Caco-2 (cell line): ENCODE measurements around the gene CNBD2. TPM values are rescaled to one million over a fixed set of nuclear protein-coding genes. Genes with fewer than 3 reads are reported as not detected.

Experiments
- BruUV-seq: library from RNA; stranded (reverse); fragments of 400-500 nt; replicated peaks from 2 replicates; lab custom pipeline; 2021; lab: Mats Ljungman, UMichigan
- CTCF ChIA-PET: fragments of 300-600 bp; sonication (Branson Sonifier 250); formaldehyde crosslinking; loops from one replicate; lab custom pipeline; 2022; ENCODE audit warnings: antibody characterized with exemption; lab: Charles Lee
- POLR2A ChIA-PET: fragments of 300-600 bp; sonication (Branson Sonifier 250); formaldehyde crosslinking; loops from one replicate; lab custom pipeline; 2022; ENCODE audit warnings: antibody characterized with exemption; lab: Charles Lee
- DNase-seq, 2 experiments: peaks; one replicate each; pipeline versions ENCODE4 v3.0.0 to v3.0.0-alpha.2; 2020 to 2022
- H3K27me3 ChIP-seq: replicated peaks from 2 replicates; pipeline ENCODE4 v1.6.0; 2011; ENCODE audit warnings: low read length; ENCODE audit not compliant: control insufficient read depth, insufficient read depth
- H3K36me3 ChIP-seq: 2 replicates; pipeline ENCODE4 v1.5.1; 2011; ENCODE audit warnings: low read length; ENCODE audit not compliant: control insufficient read depth, insufficient read depth
- H3K4me1 ChIP-seq: fragments of 250-450 bp; sonication (Bioruptor Pico); 2 replicates; pipeline ENCODE4 v1.5.1; 2020; ENCODE audit warnings: mild to moderate bottlenecking
- H3K4me3 ChIP-seq: 2 replicates; pipeline ENCODE4 v1.5.1; 2011; ENCODE audit warnings: low read depth, mild to moderate bottlenecking, control low read depth, low read length
- H3K9me3 ChIP-seq: fragments of 250-450 bp; sonication (Bioruptor Pico); 2 replicates; pipeline ENCODE4 v1.5.1; 2020; ENCODE audit warnings: mild to moderate bottlenecking, moderate library complexity
- H3K27ac Mint-ChIP-seq: one replicate; pipeline ENCODE4 v1.8.0; 2022; ENCODE audit warnings: mixed read lengths; ENCODE audit not compliant: unreplicated experiment
- H3K27me3 Mint-ChIP-seq: one replicate; pipeline ENCODE4 v1.8.0; 2022; ENCODE audit warnings: mixed read lengths; ENCODE audit not compliant: insufficient read depth, unreplicated experiment
- H3K36me3 Mint-ChIP-seq: one replicate; pipeline ENCODE4 v1.8.0; 2022; ENCODE audit warnings: mild to moderate bottlenecking, mixed read lengths; ENCODE audit not compliant: insufficient read depth, unreplicated experiment
- H3K4me1 Mint-ChIP-seq: one replicate; pipeline ENCODE4 v1.8.0; 2022; ENCODE audit warnings: low read depth, mixed read lengths; ENCODE audit not compliant: unreplicated experiment
- H3K4me3 Mint-ChIP-seq: one replicate; pipeline ENCODE4 v1.8.0; 2022; ENCODE audit warnings: mild to moderate bottlenecking, moderate library complexity, mixed read lengths; ENCODE audit not compliant: unreplicated experiment
- H3K9me3 Mint-ChIP-seq: one replicate; pipeline ENCODE4 v1.8.0; 2022; ENCODE audit warnings: mixed read lengths; ENCODE audit not compliant: unreplicated experiment
- CTCF ChIP-seq, 2 experiments: fragments of 200-600 bp in 1 of 2; IDR thresholded peaks; 1 replicate in 1 of 2; 2 replicates in 1 of 2; pipeline versions ENCODE4 v1.5.1 to v1.8.0; 2011 to 2022; ENCODE audit warnings: antibody characterized with exemption in 1 of 2, control low read depth in 1 of 2, inconsistent platforms in 1 of 2, low read depth in 1 of 2, low read length in 1 of 2, mild to moderate bottlenecking in 1 of 2, moderate library complexity in 1 of 2; ENCODE audit not compliant: insufficient read depth in 1 of 2, severe bottlenecking in 1 of 2, unreplicated experiment in 1 of 2
- intact Hi-C: fragments of 100-400 bp; cut with micrococcal nuclease; formaldehyde crosslinking; loops from one replicate; pipeline ENCODE4 v1.10.0; 2022; ENCODE audit not compliant: unreplicated experiment
- total RNA-seq: library from RNA; stranded (reverse); gene quantifications from 2 replicates; pipeline ENCODE4 v1.2.3, GENCODE V29; 2022

The CNBD2 gene
- total RNA-seq, 1 experiment from 2014 or later: 9.1 TPM

DNA sequence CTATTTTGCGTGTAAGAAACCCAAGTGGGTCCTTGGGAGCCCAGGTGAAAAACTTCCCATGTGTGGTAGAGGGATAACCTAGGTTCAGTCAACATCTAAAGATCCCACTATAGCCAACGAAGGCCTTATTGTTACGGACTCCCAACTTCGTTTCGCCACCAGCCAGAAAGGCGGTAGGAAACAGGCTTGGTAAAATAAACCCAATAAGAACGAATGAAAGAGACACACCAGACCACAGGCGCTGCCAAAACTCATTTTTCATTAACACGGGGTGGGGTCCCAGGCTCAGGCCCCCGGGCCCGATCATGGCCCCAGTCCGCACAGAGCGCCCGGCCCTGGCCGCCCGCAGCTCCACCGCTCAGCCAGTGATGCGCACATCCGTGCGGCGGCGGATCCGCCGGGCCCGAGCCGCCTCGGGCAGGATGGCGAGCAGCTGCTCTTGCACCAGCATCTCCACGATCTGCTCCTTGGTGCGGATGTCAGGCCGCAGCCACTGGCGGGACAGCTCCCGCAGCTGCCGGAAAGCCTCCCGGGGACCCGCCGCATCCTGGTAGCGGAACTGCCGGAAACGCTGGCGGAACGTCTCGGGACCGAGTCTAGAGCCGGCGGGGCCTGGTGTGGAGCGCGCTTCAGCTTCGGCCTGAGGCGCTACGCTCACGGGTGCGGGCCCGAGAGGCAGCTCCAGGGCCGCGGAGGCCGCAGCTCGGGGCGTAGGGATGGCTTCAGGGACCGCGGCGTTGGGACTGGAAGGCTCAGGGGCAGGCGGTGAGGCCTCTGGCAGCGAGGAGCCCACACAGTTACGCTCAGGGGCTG is 14.8 kb upstream of the CNBD2 start:
- peak overlapping the region; percentile 86 for H3K4me3 ChIP-seq
- ChIA-PET POLR2A (interaction anchor here (0.6 to 3.7 kb wide), 36 partner anchors 8 to 1128 kb away, joined by 3 to 87 read pairs (median 4); partner anchors contain the start of genes AAR2, CEP250, CNBD2 and CPNE1), CTCF (interaction anchor here (0.6 to 3.8 kb wide), 69 partner anchors 8 to 1129 kb away, joined by 3 to 54 read pairs (median 5); partner anchors contain the start of genes CNBD2, ERGIC3, PHF20 and RAB5IF)
- no peaks in the 10 kb centered on the region for H3K36me3 ChIP-seq
- Mint-ChIP-seq H3K36me3 (peaks cover 44% of the 10 kb centered on the region), H3K4me1 (peaks cover 9% of the 10 kb centered on the region), H3K27me3 (no peaks in the 10 kb centered on the region), H3K9me3 (peaks cover under 1% of the 10 kb centered on the region), H3K4me3 (peak overlapping the region; percentile 88), H3K27ac (peak overlapping the region; percentile 96)
- BruUV-seq: TSS peak; percentile 69
- H3K9me3 ChIP-seq: no peaks in the 10 kb centered on the region
- peaks cover 22% of the 10 kb centered on the region for H3K4me1 ChIP-seq
- H3K27me3 ChIP-seq: no peaks in the 10 kb centered on the region
- intact Hi-C loops: loop anchor here (1.0 to 10.0 kb wide), 9 partner anchors 15 to 1076 kb away; partner anchors contain the start of genes ACSS2, CNBD2 and RBM39
- peak in 1 of 2 experiments; percentile 3 for TF ChIP-seq CTCF (IDR thresholded peaks at IDR 0.05; ENCODE audit: insufficient read depth in 1 of 2, low read depth in 1 of 2, low read length in 1 of 2, severe bottlenecking in 1 of 2, unreplicated experiment in 1 of 2)
- peak; percentile 73 for DNase-seq

- TF ChIP-seq CTCF (IDR thresholded peaks at IDR 0.05; ENCODE audit: insufficient read depth in 1 of 2, low read depth in 1 of 2, low read length in 1 of 2, severe bottlenecking in 1 of 2, unreplicated experiment in 1 of 2): peak; percentile 99 to 100
- Mint-ChIP-seq H3K27me3 (no peaks in the 10 kb centered on the region), H3K27ac (peak within 1 kb of the TSS; percentile 96), H3K9me3 (peaks cover 8% of the 10 kb centered on the region), H3K36me3 (peaks cover 39% of the 10 kb centered on the region), H3K4me3 (peak within 1 kb of the TSS; percentile 88), H3K4me1 (peaks cover 9% of the 10 kb centered on the region)
- Histone ChIP-seq H3K36me3 (no peaks in the 10 kb centered on the region), H3K9me3 (peaks cover 4% of the 10 kb centered on the region; the same call in 1 of the 2 replicates), H3K4me3 (peak within 1 kb of the TSS; percentile 86), H3K27me3 (no peaks in the 10 kb centered on the region), H3K4me1 (peaks cover 22% of the 10 kb centered on the region)
- ChIA-PET POLR2A (interaction anchor here (0.5 to 3.7 kb wide), 42 partner anchors 8 to 1129 kb away, joined by 3 to 87 read pairs (median 4); partner anchors contain the start of genes AAR2, CEP250, CNBD2 and CPNE1), CTCF (interaction anchor here (0.5 to 3.8 kb wide), 73 partner anchors 8 to 1130 kb away, joined by 3 to 54 read pairs (median 5); partner anchors contain the start of genes CNBD2, ERGIC3, PHF20 and RAB5IF)
- DNase-seq: peak; percentile 100
- BruUV-seq: no TSS peak
- intact Hi-C loops: loop anchor here (1.0 to 10.0 kb wide), 9 partner anchors 14 to 1077 kb away; partner anchors contain the start of genes ACSS2, CNBD2 and RBM39
Measured at GRCh38 chr20:35954200-35954906, 14.0 kb upstream of the CNBD2 start, which contains the start of gene SCAND1. Gene SCAND1 (minus strand): TSS chr20:35954502. CDS start chr20:35954284, 218 bp downstream.
